Measurements from ENCODE around the gene OR52I2. TPM values are rescaled to one million over a fixed set of nuclear protein-coding genes. Genes with fewer than 3 reads are reported as not detected.

Gene OR52I2
- total RNA-seq, 1 donor from 2014 or later = not detected

GRCh38 chr11:4607096-4607495 is 25.6 kb downstream of the OR52I2 start:
- no peaks in the 10 kb centered on the region for H3K9me3 Mint-ChIP-seq (ENCODE audit: low read depth)
- H3K36me3 Mint-ChIP-seq (ENCODE audit: low read depth) = peaks cover 5% of the 10 kb centered on the region
- DNase-seq (ENCODE audit: low spot score) = no peak
- no peak for TF ChIP-seq CTCF (IDR thresholded peaks at IDR 0.05)
- peaks cover 18% of the 10 kb centered on the region for H3K4me1 Mint-ChIP-seq (ENCODE audit: low read depth)
- peak overlapping the region; percentile 92 for H3K27ac Mint-ChIP-seq (ENCODE audit: unreplicated experiment)
- H3K27me3 Mint-ChIP-seq (ENCODE audit: low read depth) = peaks cover under 1% of the 10 kb centered on the region
- H3K4me3 Mint-ChIP-seq (ENCODE audit: unreplicated experiment) = peak overlapping the region; percentile 90

GRCh38 chr11:4607781-4608666 is 26.5 kb downstream of the OR52I2 start, which contains the start of gene TRIM68:
TRIM68 (minus strand) TSS chr11:4608231; CDS start chr11:4605504, 2,727 bp downstream.
- TF ChIP-seq CTCF (IDR thresholded peaks at IDR 0.05) = no peak
- Mint-ChIP-seq H3K4me3 (ENCODE audit: unreplicated experiment) (peak within 1 kb of the TSS; percentile 90), H3K27ac (ENCODE audit: unreplicated experiment) (peak within 1 kb of the TSS; percentile 92), H3K27me3 (ENCODE audit: low read depth) (peaks cover 3% of the 10 kb centered on the region), H3K36me3 (ENCODE audit: low read depth) (peaks cover 3% of the 10 kb centered on the region), H3K9me3 (ENCODE audit: low read depth) (no peaks in the 10 kb centered on the region), H3K4me1 (ENCODE audit: low read depth) (peaks cover 18% of the 10 kb centered on the region)
- peak; percentile 99 for DNase-seq (ENCODE audit: low spot score)

GRCh38 chr11:4610258-4610935 is 28.9 kb downstream of the OR52I2 start:
- Mint-ChIP-seq H3K9me3 (ENCODE audit: low read depth) (no peaks in the 10 kb centered on the region), H3K36me3 (ENCODE audit: low read depth) (no peaks in the 10 kb centered on the region), H3K27ac (ENCODE audit: unreplicated experiment) (no peak overlapping the region), H3K4me1 (ENCODE audit: low read depth) (peaks cover 18% of the 10 kb centered on the region), H3K4me3 (ENCODE audit: unreplicated experiment) (no peak overlapping the region), H3K27me3 (ENCODE audit: low read depth) (peaks cover 17% of the 10 kb centered on the region)
- TF ChIP-seq CTCF (IDR thresholded peaks at IDR 0.05) = no peak
- DNase-seq (ENCODE audit: low spot score) = no peak

- Mint-ChIP-seq H3K27me3 (ENCODE audit: low read depth) (peaks cover 18% of the 10 kb centered on the region), H3K4me1 (ENCODE audit: low read depth) (peaks cover 12% of the 10 kb centered on the region), H3K9me3 (ENCODE audit: low read depth) (no peaks in the 10 kb centered on the region), H3K36me3 (ENCODE audit: low read depth) (no peaks in the 10 kb centered on the region), H3K27ac (ENCODE audit: unreplicated experiment) (no peak overlapping the region), H3K4me3 (ENCODE audit: unreplicated experiment) (no peak overlapping the region)
- DNase-seq (ENCODE audit: low spot score) = no peak
- no peak for TF ChIP-seq CTCF (IDR thresholded peaks at IDR 0.05)
Observed at GRCh38 chr11:4611986-4612385, 30.4 kb downstream of the OR52I2 start.

GRCh38 chr11:4615856-4616444 is 34.4 kb downstream of the OR52I2 start:
- DNase-seq (ENCODE audit: low spot score) = no peak
- no peak overlapping the region for H3K27ac Mint-ChIP-seq (ENCODE audit: unreplicated experiment)
- H3K27me3 Mint-ChIP-seq (ENCODE audit: low read depth) = peaks cover 34% of the 10 kb centered on the region
- no peak overlapping the region for H3K4me3 Mint-ChIP-seq (ENCODE audit: unreplicated experiment)
- H3K4me1 Mint-ChIP-seq (ENCODE audit: low read depth) = no peaks in the 10 kb centered on the region
- H3K36me3 Mint-ChIP-seq (ENCODE audit: low read depth) = no peaks in the 10 kb centered on the region
- no peaks in the 10 kb centered on the region for H3K9me3 Mint-ChIP-seq (ENCODE audit: low read depth)
- TF ChIP-seq CTCF (IDR thresholded peaks at IDR 0.05) = no peak

Measured in chondrocyte (in vitro differentiated cells).